Muscle layer of duodenum (tissue), 2 donors: Measurements from ENCODE around the gene NYAP1.
"Not testable (repeated sequence)": the region's sequence is repeated elsewhere in the genome, so short reads cannot be mapped to it uniquely, and the experiment has no call there.

Experiments used
- H3K27ac ChIP-seq: one replicate; pipeline ENCODE4 v1.7.0; 2013; ENCODE audit warnings: mild to moderate bottlenecking, low read length
- H3K27me3 ChIP-seq: one replicate; pipeline ENCODE4 v1.7.0; 2013; ENCODE audit warnings: low read depth, mild to moderate bottlenecking, control low read depth, low read length
- H3K36me3 ChIP-seq, 2 donors: one replicate each; pipeline ENCODE4 v1.7.0; 2013; ENCODE audit warnings: low read length in 2 of 2, control low read depth in 1 of 2, mild to moderate bottlenecking in 1 of 2; ENCODE audit not compliant: insufficient read depth in 2 of 2, control insufficient read depth in 1 of 2
- H3K4me1 ChIP-seq, 2 donors: one replicate each; pipeline ENCODE4 v1.7.0; 2013; ENCODE audit warnings: low read length in 2 of 2, mild to moderate bottlenecking in 2 of 2, control low read depth in 1 of 2, moderate library complexity in 1 of 2; ENCODE audit not compliant: insufficient read depth in 2 of 2, control insufficient read depth in 1 of 2
- H3K4me3 ChIP-seq, 2 donors: one replicate each; pipeline ENCODE4 v1.7.0; 2013; ENCODE audit warnings: low read length in 2 of 2, low read depth in 1 of 2, mild to moderate bottlenecking in 1 of 2
- H3K9me3 ChIP-seq, 2 donors: one replicate each; pipeline ENCODE4 v1.7.0; 2013; ENCODE audit warnings: low read length in 2 of 2, control low read depth in 1 of 2, mild to moderate bottlenecking in 1 of 2; ENCODE audit not compliant: control insufficient read depth in 1 of 2
- donor health status: healthy.

The NYAP1 gene

GRCh38 chr7:100483722-100484672 is at the start of gene NYAP1:
TSS of gene NYAP1 (plus strand) at chr7:100483927. CDS start at chr7:100485312, 1,385 bp downstream.
- Histone ChIP-seq H3K36me3 (no peaks in the 10 kb centered on the region), H3K9me3 (no peaks in the 10 kb centered on the region), H3K27ac (no peak within 1 kb of the TSS), H3K4me3 (peak within 1 kb of the TSS; percentile 5 to 68), H3K27me3 (no peaks in the 10 kb centered on the region), H3K4me1 (peaks cover 3 to 30% of the 10 kb centered on the region in 2 donors)

GRCh38 chr7:100434297-100435144 is 49.2 kb upstream of the NYAP1 start:
- Histone ChIP-seq H3K9me3 (no peaks in the 10 kb centered on the region), H3K4me1 (peaks cover 0 to 39% of the 10 kb centered on the region in 2 donors), H3K27ac (peak overlapping the region; percentile 77), H3K27me3 (no peaks in the 10 kb centered on the region), H3K4me3 (peak overlapping the region; percentile 61 to 80), H3K36me3 (peaks cover 16 to 28% of the 10 kb centered on the region in 2 donors)

- Histone ChIP-seq H3K4me3 (peak overlapping the region; percentile 61 to 80), H3K27ac (peak overlapping the region; percentile 77), H3K9me3 (no peaks in the 10 kb centered on the region), H3K36me3 (peaks cover 16 to 28% of the 10 kb centered on the region in 2 donors), H3K27me3 (no peaks in the 10 kb centered on the region), H3K4me1 (peaks cover 0 to 35% of the 10 kb centered on the region in 2 donors)
These were observed 48.1 kb upstream of the NYAP1 start for GRCh38 chr7:100435401-100436304.

GRCh38 chr7:100437150-100438100 is 46.3 kb upstream of the NYAP1 start:
- no peaks in the 10 kb centered on the region for H3K27me3 ChIP-seq
- H3K4me3 ChIP-seq, result peak overlapping the region in 1 of 2 donors; percentile 80
- no peak overlapping the region for H3K27ac ChIP-seq
- H3K9me3 ChIP-seq, result no peaks in the 10 kb centered on the region
- H3K36me3 ChIP-seq, result peaks cover 16 to 23% of the 10 kb centered on the region in 2 donors
- H3K4me1 ChIP-seq, result peaks cover 0 to 17% of the 10 kb centered on the region in 2 donors

- H3K27ac ChIP-seq, result no peak overlapping the region
- no peaks in the 10 kb centered on the region for H3K27me3 ChIP-seq
- no peaks in the 10 kb centered on the region for H3K9me3 ChIP-seq
- peaks cover 15% of the 10 kb centered on the region in 2 donors for H3K36me3 ChIP-seq
- H3K4me1 ChIP-seq, result peaks cover 0 to 19% of the 10 kb centered on the region in 2 donors
- no peak overlapping the region for H3K4me3 ChIP-seq
These were observed 45.6 kb upstream of the NYAP1 start for GRCh38 chr7:100438172-100438571.

GRCh38 chr7:100438731-100439130 is 45.0 kb upstream of the NYAP1 start:
- H3K36me3 ChIP-seq, H3K9me3 ChIP-seq, H3K27ac ChIP-seq, H3K4me3 ChIP-seq, H3K27me3 ChIP-seq: not testable (repeated sequence)
- peaks cover 0 to 19% of the 10 kb centered on the region in 2 donors for H3K4me1 ChIP-seq

GRCh38 chr7:100439244-100439643 is 44.5 kb upstream of the NYAP1 start:
- H3K9me3 ChIP-seq, H3K27me3 ChIP-seq, H3K36me3 ChIP-seq, H3K4me3 ChIP-seq, H3K27ac ChIP-seq: not testable (repeated sequence)
- peaks cover 0 to 19% of the 10 kb centered on the region in 2 donors for H3K4me1 ChIP-seq

- Histone ChIP-seq H3K9me3 (no peaks in the 10 kb centered on the region), H3K27ac (no peak overlapping the region), H3K4me1 (peaks cover 0 to 6% of the 10 kb centered on the region in 2 donors), H3K27me3 (no peaks in the 10 kb centered on the region), H3K36me3 (no peaks in the 10 kb centered on the region), H3K4me3 (no peak overlapping the region)
These were observed 41.8 kb upstream of the NYAP1 start for GRCh38 chr7:100441641-100442535.

GRCh38 chr7:100443096-100443840 is 40.5 kb upstream of the NYAP1 start:
- Histone ChIP-seq H3K27ac (no peak overlapping the region), H3K36me3 (no peaks in the 10 kb centered on the region), H3K4me3 (no peak overlapping the region), H3K27me3 (no peaks in the 10 kb centered on the region), H3K9me3 (no peaks in the 10 kb centered on the region), H3K4me1 (peaks cover 0 to 6% of the 10 kb centered on the region in 2 donors)
